Measurements from ENCODE around the gene VCPKMT.
A peak's percentile ranks its signal among the peaks of the same experiment; 100 is the strongest.

The VCPKMT gene

DNA sequence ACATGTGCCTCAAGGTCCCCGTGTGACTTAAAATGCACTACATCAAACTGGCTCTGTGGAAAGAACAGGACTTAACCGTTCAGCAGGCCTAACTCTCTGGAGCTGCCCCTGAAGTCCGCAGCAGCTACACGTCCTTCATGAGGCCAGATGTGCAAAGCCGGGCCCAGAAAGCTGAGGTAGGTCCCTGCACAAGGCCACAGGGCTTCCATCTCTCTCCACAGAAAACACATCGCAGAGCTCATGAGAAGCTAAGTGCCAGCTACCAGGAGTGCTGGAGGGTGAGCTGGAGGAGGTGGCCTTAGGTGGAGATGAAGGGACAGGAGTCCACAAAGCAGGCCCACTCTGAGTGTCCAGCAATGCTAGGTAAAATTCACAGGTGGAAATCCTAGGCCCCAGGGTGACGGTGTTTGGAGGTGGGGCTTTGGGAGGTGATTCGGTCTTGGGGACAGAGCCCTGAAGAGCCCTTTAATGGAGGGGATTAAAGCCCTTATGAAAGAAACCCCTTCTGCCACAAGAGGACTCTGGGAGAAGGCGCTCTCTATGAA is 52.4 kb downstream of the VCPKMT start:
- no peak for DNase-seq

DNA sequence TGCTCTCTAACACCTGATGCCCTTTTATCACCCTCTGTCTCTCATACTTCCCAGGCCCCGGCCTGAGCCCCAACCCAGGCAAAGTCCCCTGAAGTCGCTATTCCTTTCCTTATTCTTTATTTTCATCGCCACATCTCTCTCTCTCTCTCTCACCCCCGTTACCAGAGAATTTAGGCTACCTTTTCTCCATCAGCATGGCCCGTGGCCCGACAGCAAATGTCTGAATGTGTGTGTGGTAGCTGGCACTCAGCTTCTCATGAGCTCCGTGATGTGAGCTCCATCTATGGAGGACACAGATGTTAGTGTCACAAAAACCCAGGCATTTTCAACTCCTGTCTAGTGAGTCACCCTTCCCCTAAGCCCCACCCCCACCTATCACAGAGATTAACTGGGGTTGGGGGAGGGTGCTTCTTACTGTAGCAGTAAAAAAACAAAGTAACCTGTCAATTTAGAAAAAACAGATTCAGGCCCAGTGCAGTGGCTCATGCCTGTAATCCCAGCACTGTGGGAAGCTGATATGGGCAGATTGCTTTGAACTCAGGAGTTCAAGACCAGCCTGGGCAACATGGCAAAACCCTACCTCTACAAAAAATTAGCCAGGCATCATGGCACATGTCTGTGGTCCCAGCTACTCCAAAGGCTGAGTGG is 53.8 kb downstream of the VCPKMT start:
- DNase-seq, result no peak

DNA sequence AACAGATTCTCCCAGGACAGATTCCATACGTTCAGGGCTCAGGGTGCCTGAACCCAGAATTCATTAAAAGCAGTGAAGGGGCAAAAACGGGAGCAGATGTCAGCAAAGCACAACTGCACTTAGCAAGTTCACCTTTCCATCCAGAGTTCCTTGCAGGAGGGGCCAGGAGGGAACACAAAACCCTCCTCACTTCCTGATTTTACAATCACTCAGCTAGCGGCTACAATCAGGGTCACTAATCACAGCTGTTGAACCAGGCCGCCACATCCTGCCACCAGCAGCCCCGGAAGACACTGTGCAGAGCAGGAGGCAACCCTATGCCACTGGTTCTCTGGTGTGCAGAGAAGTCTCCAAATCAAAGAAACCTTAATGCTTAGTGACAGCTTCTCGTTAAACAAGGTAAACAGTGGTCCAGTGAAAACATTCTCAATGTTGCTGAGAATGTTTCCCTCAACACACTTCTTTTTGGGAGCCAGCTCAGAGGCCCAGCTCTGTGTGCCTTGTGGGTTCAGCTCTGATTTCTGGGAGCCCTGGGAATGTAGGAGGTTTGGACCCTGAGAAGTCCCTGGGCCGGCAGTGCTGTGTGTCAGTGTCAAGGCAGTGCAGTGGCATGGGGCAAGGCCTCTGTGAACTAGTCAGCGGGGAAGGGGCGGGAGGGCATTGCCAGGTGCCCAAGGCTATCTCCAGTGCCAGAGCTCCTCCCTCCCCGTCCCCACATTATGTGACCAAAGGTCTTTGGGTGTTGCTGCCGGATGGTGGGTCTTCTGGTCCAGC is 54.5 kb downstream of the VCPKMT start:
- DNase-seq, result no peak

DNA sequence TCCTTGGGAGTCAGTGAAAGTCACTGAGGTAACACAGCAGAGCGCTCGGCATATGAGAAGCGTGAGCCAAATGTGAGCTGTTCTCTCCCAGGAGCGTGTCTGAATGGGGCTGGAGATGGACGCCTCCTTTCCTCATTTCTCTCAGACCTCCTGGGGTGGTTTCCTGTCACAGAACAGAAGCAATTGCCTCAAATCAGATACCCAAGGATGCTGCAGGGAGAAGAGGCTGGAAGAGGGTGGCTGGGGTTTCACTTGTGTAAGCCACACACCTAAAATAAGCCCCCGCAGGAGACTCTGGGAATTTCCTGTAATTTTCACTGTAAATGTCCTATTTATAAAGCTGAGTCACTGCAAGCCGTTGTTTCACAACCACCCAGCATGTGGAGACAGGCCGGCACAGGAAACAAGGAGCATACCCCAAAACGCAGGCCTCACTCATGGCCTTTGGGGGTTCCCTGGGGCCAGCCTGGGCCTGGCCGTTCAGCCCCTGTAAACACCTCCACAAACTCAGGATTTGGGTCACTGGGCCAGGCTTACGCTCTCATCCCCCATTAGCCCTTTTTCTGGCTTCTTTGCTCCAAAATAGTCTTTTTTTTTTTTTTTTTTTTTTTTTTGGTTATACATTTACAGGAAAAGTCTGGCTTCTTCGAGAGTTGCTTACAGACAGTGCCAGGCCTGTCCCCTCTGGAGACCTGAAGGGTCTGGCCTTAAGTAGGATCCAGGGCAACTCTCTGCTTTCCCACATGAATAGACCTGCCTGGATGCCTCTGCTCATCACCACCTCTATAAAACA is 55.3 kb downstream of the VCPKMT start:
- DNase-seq, result peak; percentile 18

DNA sequence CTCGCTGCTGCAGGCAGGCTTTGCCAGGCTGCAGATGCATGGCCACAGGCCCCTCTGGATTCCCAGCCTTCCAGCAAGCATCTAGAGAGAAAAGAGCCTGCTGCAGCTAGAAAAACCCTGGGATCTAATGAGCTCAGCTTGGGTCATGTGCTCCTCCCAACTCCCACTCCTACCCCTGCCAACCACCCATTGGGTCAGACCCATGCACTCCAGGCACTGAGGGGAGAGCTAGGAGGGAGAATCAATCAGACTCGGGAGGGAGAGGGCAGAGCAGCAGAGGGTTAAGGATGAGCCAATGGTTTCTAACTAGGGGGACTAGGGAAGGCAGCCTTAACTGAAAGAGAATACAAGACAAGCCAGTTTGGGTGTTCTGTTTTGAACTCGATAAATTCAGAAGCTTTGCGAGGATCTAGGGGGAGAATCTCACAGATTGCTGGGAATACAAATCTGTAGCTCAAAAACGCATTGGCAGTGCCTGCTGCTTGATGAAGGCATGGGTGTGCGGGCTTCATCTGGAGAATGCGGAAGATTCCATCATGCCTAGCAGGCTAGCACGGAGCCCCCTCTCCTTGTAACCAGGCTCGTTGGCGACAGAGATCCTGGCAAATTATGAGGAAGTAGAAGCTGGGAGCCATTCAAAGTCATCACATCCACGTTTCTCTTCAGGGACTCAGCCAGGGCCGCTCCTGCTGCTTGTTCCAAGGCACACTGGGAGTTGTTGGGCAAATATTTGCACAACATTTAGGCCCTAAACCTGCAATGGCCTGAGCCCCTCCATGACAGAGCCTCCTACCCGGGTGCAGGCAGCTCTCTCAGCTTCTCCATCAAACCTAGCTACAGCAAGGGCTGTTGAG is 56.4 kb downstream of the VCPKMT start:
- peak; percentile 24 for DNase-seq

All from NCI-H1092 (cell line).